IPS-NIHi7 (cell line): ENCODE measurements around the gene PTPA.

Source experiments
- DNase-seq: peaks from one replicate; pipeline ENCODE4 v3.0.0; 2012; ENCODE audit warnings: mixed read lengths; ENCODE audit errors: extremely low spot score

PTPA gene

DNA sequence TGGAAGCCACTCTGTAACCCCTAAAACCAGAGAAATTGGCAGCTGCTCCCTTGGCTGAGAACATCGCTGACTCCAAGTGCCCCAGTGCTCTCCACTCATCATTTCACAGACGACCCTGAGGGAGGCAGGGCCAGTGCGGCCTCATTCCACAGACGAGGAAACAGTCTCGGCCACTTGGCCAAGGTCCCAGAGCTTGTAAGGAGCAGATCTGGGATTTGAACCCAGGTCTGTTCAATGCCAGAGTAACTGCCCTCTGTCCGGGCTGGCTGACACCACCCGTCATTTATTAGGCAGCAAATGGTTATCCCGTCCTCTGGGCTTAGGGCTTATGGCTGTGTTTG, 86.7 kb downstream of the PTPA start:
- DNase-seq, result no peak
